ENCODE results near the gene CHST11. TPM values are rescaled to one million over a fixed set of nuclear protein-coding genes. Genes with fewer than 3 reads are reported as not detected.

CHST11 gene
- polyA plus RNA-seq, 1 donor (not counting 4 experiments of a cell fraction or from before 2014, with no cell fraction given), result 11.9 TPM

- no peaks in the 10 kb centered on the region for H4K20me1 ChIP-seq (ENCODE audit: control insufficient read depth, extremely low read depth, insufficient read depth, low read length)
- FAIRE-seq, result no peak
- no peaks in the 10 kb centered on the region for H3K79me2 ChIP-seq (ENCODE audit: control insufficient read depth, insufficient read depth, low read length)
- no peaks in the 10 kb centered on the region for H3K9me3 ChIP-seq (ENCODE audit: control insufficient read depth, low read depth, low read length)
- no peaks in the 10 kb centered on the region for H3K4me1 ChIP-seq (ENCODE audit: control insufficient read depth, extremely low read depth, insufficient read depth, low read length)
- H3K27ac ChIP-seq (ENCODE audit: control insufficient read depth, insufficient read depth, low read length), result no peak overlapping the region
- no peak overlapping the region for H3K4me2 ChIP-seq (ENCODE audit: control insufficient read depth, extremely low read depth, insufficient read depth, low read depth, low read length)
- no peak overlapping the region for H2AFZ ChIP-seq (ENCODE audit: control insufficient read depth, low read length)
- no peak overlapping the region for H3K4me3 ChIP-seq (ENCODE audit: control insufficient read depth in 2 of 3, extremely low read depth in 1 of 3, insufficient read depth in 2 of 3, low read depth in 1 of 3, low read length in 3 of 3)
- H3K9me1 ChIP-seq (ENCODE audit: control insufficient read depth, extremely low read depth, insufficient read depth, low read length), result no peaks in the 10 kb centered on the region
- no peaks in the 10 kb centered on the region for H3K27me3 ChIP-seq (ENCODE audit: control insufficient read depth, extremely low read depth, insufficient read depth, low read length)
- DNase-seq (ENCODE audit: low read depth, low spot score), result no peak
- dilution Hi-C loops (cut with MboI; ENCODE audit: extremely low pct_ligation_motif_present, low sequenced_read_pairs), result no loop called here
- H3K36me3 ChIP-seq (ENCODE audit: control insufficient read depth in 2 of 2, extremely low read depth in 1 of 2, insufficient read depth in 2 of 2, low read length in 2 of 2), result no peaks in the 10 kb centered on the region
- no peak overlapping the region for H3K9ac ChIP-seq (ENCODE audit: control insufficient read depth, extremely low read depth, insufficient read depth, low read length)
- TF ChIP-seq EZH2 (IDR thresholded peaks at IDR 0.05; ENCODE audit: low read length) (no peak), CTCF (optimal IDR thresholded peaks at IDR 0.05 in 1 of 3, IDR thresholded peaks at IDR 0.05 in 1 of 3, conservative IDR thresholded peaks at IDR 0.05 in 1 of 3; ENCODE audit: extremely low read depth in 1 of 3, insufficient read depth in 2 of 3, low read length in 3 of 3) (no peak)
Measured at GRCh38 chr12:104626069-104626837, 169.5 kb downstream of the CHST11 start.

DNA sequence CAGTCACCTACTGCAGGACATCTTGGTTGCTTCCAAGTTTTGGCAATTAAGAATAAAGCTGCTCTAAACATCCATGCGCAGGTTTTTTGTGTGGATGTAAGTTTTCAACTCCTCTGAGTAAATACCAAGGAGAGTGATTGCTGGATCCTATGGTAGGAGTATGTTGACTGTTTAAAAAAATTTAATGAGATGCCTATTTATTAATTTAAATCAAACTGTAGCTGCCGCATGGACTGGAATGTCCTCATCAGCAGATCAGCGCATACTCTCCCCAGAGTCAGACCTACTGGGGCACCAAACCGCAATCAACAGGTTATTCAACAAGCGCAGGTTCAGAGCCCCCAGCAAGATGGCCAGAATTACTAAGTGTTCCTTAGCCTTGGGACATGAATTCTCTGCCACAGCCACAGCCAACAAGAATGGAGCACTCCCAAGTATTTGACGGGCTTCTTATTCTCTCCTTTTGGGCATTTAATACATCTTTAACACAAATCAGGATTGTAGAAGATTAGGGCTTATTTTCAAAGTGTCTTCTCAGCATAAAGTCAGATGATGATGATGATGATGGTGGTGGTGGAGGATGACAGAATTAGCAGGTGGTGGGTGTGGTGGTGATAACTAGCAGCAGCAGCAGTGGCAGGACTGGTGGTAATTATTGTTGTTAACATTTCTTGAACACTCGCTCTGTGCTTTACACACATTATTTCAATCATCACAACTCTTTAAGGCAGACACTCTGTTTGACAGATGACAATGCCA is 170.7 kb downstream of the CHST11 start:
- TF ChIP-seq CTCF (optimal IDR thresholded peaks at IDR 0.05 in 1 of 3, IDR thresholded peaks at IDR 0.05 in 1 of 3, conservative IDR thresholded peaks at IDR 0.05 in 1 of 3; ENCODE audit: extremely low read depth in 1 of 3, insufficient read depth in 2 of 3, low read length in 3 of 3) (no peak), EZH2 (IDR thresholded peaks at IDR 0.05; ENCODE audit: low read length) (no peak)
- no peaks in the 10 kb centered on the region for H3K9me3 ChIP-seq (ENCODE audit: control insufficient read depth, low read depth, low read length)
- DNase-seq (ENCODE audit: low read depth, low spot score) (no peak), FAIRE-seq (no peak)
- H3K27ac ChIP-seq (ENCODE audit: control insufficient read depth, insufficient read depth, low read length), result no peak overlapping the region
- no peak overlapping the region for H2AFZ ChIP-seq (ENCODE audit: control insufficient read depth, low read length)
- H3K36me3 ChIP-seq (ENCODE audit: control insufficient read depth in 2 of 2, extremely low read depth in 1 of 2, insufficient read depth in 2 of 2, low read length in 2 of 2), result no peaks in the 10 kb centered on the region
- no peaks in the 10 kb centered on the region for H3K4me1 ChIP-seq (ENCODE audit: control insufficient read depth, extremely low read depth, insufficient read depth, low read length)
- no peaks in the 10 kb centered on the region for H4K20me1 ChIP-seq (ENCODE audit: control insufficient read depth, extremely low read depth, insufficient read depth, low read length)
- H3K9me1 ChIP-seq (ENCODE audit: control insufficient read depth, extremely low read depth, insufficient read depth, low read length), result no peaks in the 10 kb centered on the region
- H3K9ac ChIP-seq (ENCODE audit: control insufficient read depth, extremely low read depth, insufficient read depth, low read length), result no peak overlapping the region
- dilution Hi-C loops (cut with MboI; ENCODE audit: extremely low pct_ligation_motif_present, low sequenced_read_pairs), result no loop called here
- no peaks in the 10 kb centered on the region for H3K27me3 ChIP-seq (ENCODE audit: control insufficient read depth, extremely low read depth, insufficient read depth, low read length)
- no peaks in the 10 kb centered on the region for H3K79me2 ChIP-seq (ENCODE audit: control insufficient read depth, insufficient read depth, low read length)
- H3K4me2 ChIP-seq (ENCODE audit: control insufficient read depth, extremely low read depth, insufficient read depth, low read depth, low read length), result no peak overlapping the region
- no peak overlapping the region for H3K4me3 ChIP-seq (ENCODE audit: control insufficient read depth in 2 of 3, extremely low read depth in 1 of 3, insufficient read depth in 2 of 3, low read depth in 1 of 3, low read length in 3 of 3)
